ENCODE measurements around the gene RAB6C.
"Not testable (repeated sequence)": the region's sequence is repeated elsewhere in the genome, so short reads cannot be mapped to it uniquely, and the experiment has no call there.

RAB6C gene

DNA sequence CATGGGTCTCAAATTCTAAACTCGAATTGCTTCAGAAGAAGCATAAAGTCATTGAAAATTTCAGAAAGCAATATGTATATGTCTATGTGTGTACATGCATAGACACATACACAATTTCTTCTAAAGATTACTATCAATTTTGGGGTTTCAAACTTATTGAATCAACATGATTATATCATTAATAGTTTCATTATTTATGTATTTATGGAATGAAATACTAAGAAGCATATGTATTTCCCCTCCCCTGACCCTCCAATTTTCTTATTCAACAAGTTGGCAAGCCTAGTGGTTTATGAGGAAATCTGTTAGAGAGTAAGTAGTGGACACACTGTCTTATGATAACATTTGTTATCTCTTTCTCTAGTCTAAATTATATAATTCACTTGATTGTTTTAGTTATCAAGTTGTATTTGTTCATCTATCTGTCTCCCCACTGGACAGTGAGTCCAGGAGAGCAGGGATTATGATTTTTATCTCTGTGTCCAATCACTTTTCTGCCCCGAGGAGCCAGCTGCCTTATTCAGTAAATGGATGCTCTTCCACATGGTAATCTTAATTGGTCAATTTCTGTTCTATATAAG is 17.3 kb downstream of the RAB6C start:
- not testable (repeated sequence) for DNase-seq

DNA sequence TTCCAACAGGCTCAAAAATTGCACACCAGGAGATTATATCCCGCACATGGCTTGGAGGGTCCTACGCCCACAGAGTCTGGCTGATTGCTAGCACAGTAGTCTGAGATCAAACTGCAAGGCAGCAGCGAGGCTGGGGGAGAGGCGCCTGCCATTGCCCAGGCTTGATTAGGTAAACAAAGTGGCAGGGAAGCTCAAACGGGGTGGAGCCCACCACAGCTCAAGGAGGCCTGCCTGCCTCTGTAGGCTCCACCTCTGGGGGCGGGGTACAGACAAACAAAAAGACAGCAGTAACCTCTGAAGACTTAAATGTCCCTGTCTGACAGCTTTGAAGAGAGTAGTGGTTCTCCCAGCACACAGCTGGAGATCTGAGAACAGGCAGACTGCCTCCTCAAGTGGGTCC is 19.3 kb downstream of the RAB6C start:
- not testable (repeated sequence) for DNase-seq

DNA sequence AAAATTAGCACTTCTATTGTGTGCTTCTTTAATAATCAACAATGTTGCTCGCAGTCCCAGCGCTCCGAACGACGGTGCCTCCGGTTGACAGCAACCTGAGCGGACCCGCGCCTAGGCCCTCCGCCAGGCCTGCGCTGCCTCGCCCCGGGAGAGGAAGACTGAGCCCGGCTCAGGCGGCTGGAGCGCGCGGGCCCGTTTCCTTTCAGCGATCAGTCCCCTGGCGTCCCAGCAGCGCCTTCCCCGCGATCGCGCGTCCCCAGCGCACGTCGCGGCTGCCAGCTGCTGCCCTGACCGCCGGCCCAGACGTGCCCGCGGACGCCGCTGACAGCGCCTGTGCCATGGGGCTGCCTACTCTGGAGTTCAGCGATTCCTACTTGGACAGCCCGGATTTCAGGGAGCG is 26.4 kb downstream of the RAB6C start:
- DNase-seq = not testable (repeated sequence)

DNA sequence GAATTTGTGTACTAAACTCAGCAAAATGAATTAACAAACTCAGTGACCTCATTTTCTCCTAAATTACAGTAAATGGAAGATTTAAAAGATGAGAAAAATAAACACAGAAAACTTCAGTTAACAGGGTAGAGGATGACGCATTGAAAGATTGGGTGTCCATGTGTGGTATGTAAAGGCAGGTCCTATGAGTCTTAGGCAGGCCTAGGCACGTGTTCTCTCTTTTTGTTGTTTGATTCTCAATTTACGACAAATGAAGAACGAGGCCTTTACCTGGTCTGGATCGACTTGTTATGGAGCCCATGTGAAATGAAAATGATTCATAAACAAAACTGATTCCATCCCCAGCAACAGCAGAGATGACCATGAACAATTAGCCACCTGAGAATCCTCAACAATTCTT is 37.2 kb downstream of the RAB6C start:
- not testable (repeated sequence) for DNase-seq

DNA sequence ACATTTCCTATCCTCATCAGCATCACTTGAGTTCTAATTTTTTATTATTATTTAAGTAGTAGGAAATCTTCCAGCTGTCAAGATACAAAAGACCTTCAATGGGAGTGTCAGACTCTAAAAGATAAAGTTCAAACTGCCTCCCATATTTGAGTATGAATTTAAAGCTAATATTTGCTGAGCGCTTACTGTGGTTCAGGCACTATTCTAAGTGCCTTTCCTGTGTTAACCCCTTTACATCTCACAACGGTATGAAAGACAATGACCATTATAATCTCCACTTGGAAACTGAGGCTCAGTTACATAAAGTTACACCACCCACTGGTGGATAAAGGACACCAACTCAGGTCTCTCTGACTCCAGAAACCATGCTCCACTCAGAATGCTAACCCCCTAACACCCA is 39.9 kb downstream of the RAB6C start:
- DNase-seq = no peak

DNA sequence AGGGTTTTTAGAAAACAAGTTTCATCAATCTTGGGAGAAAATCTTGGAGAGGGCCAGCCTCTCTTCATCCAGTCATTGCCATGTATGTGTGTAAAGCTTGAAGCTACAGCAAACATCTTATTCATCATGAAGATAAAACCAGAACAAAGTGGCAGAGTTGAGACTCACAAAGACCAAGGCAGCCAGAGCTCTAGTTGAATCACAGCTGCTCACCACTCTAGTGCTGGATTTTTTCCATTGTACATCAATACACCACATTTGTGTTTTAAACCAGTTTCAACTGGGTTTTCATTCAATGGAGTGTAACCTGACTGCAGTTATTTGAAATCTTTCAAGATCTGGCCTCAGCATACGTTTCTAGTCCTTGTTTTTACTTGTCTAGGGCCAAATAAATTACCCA is 40.6 kb downstream of the RAB6C start:
- not testable (repeated sequence) for DNase-seq

DNA sequence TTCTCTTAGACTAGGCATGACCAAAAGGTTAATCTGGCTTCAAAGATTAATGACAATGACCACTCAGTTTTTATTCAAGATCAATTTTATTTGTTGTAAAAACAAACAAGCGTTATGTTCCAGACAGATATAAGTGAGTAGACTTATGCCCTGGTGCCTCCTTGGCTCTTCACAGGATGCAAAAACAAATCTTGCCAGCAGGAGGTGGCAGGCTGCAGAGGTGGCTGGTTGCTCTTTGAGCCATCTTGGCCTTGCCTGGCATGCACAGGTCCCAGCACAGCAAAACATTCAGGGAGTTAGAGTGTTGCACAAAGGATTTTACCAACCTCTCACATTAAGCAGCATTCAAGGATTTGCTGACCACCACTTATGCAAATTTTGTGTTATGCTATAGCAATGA is 46.5 kb downstream of the RAB6C start:
- DNase-seq = not testable (repeated sequence)

Measured in CD4-positive, alpha-beta T cell treated with Interleukin-17A for 1 hour (primary cell).